ENCODE measurements around the gene ALX4.

Gene ALX4

DNA sequence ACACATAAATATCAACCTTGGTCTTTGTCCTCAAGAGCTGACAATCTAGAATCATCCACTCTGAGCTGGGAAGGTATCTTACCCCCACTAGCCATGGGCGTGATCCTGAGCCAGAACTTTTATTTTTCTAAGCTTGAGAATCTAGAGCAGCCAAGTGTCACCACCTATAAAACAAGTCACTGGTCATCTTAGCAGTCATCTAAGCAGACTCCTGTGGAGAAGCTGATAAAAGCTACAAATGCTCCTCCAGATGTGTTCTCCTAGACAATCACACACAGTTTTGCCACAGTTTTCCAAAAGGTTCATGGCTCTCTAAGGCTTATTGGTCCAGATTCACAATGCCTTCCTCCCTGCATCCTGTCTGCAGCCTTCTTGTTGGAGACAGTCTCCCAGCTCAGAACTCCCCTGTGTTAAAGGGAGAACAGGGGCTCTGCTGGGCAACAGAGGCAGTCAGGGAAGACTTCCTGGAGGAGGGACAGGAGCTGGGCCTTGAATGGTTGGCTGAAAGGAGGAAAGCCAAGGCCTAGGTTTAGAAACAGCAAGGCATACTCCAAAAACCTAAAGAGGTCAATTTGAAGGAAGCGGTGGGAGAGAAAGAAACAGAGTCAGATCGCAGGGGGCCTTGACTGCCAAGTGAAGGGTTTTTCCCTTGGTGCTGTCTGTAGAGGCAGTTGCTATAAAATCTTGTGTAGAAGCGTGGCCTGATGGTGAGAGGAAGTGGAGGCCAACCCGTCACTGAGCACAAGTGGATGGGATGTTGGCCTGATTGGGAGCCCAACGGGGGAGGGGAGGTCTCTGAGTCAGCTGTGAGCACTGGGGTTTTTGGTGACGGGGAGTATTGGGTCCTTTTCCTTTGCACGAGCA, 42.0 kb downstream of the ALX4 start:
- DNase-seq (ENCODE audit: low read depth) = no peak

DNA sequence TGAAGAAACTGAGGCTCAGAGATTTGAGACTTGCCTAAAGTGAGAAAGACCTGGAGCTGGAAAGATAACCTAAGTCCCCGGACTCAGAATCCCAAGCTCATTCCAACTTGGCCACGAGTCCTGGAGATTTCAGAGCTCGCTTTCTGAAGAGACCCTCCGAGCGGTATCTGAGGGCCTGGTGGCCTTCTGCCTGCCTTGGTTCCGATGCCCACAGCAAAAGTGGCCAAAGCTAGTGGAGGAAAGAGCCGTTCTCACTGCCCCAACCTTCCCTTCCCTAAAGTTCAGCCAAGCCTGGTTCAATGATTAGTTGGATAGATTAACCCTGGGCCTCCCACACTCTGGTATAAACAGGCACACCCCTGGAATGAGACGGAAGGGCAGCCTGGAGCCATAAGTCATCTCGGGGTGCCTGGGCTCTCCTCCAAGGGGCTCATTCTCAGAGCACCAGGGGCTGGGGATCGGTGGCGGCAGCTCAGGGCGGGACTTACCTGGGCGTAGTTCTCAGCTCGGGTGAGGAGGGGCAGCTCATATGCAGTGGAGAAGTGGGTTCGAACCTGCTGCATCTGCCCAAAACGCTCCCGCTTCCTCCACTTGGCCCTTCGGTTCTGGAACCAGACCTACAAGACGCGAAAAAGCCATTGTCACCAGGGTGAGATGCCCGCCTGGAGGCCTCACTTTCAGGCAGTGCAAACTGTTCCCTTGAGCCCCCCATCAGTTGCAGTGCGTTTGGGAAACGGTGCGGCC, 42.8 kb downstream of the ALX4 start:
- DNase-seq (ENCODE audit: low read depth) = no peak

DNA sequence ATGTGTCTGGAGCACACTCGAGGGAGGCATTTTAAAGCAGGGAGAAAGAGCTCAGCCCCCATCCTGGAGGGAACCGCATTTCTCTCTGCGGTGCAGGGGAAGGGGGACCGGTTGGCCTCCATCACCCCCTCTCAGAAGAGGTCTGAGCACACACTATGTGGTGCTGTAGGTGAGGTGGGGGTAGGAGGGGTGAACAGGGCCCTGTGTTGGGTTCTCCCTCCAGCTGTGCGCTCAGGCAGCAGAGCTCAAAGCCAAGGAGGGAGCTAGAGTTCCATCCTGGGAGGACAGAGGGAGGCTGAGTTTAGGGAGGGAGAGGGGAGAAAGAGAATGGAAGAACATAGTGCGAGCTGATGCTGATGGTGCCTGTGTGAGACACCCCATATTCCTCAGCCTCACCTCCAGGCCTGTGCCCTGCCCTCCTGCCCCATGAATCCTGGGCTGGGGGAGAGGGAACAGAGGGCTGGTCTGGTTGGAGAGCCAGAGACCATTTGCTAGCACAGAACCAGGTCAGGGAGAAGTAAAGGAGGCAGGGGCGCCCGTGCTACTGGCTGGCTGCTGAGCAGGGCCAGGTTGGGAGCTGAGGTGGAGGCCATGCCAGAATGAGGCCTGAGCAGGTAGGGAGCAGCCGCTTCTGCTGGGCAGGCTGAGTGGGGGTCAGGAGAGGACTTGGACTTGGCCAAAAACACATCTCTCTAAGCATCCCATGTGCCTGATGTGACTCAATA, 43.7 kb downstream of the ALX4 start:
- DNase-seq (ENCODE audit: low read depth) = no peak

DNA sequence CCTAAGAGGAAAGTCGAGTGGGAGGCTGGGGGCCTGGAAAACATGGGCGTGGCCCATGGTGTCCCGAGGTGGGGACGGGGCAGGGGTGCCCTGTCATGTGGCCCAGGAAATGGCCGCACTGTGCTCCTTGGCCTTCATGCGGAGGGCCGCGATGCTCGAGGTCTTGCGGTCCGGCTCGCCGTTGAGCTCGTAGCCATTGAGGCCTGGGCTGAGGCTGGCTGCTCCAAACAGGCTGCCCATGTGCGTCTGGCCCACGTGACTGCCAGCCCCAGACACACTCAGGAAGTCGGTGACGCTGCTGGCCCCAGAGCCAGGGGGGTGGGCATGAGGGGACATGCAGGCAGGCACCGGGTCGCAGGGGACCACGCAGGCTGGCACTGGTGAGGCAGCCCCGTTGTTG, 45.2 kb downstream of the ALX4 start:
- DNase-seq (ENCODE audit: low read depth) = no peak

DNA sequence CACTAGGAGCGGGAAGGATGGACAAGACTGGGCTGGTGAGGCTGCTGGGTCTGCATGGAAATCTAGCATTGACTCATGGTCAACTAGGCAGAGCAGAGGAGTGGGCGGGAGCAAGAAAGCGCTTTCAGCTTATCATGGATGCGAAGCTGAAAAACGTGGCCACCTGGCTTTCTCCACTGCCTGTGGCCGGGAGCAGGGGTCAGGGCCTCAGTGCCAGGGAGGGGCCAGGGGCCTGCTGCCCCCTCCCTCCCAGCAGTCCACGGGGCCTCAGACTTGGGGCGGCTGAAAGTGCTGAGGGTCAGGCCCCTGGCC, 45.5 kb downstream of the ALX4 start:
- no peak for DNase-seq (ENCODE audit: low read depth)

DNA sequence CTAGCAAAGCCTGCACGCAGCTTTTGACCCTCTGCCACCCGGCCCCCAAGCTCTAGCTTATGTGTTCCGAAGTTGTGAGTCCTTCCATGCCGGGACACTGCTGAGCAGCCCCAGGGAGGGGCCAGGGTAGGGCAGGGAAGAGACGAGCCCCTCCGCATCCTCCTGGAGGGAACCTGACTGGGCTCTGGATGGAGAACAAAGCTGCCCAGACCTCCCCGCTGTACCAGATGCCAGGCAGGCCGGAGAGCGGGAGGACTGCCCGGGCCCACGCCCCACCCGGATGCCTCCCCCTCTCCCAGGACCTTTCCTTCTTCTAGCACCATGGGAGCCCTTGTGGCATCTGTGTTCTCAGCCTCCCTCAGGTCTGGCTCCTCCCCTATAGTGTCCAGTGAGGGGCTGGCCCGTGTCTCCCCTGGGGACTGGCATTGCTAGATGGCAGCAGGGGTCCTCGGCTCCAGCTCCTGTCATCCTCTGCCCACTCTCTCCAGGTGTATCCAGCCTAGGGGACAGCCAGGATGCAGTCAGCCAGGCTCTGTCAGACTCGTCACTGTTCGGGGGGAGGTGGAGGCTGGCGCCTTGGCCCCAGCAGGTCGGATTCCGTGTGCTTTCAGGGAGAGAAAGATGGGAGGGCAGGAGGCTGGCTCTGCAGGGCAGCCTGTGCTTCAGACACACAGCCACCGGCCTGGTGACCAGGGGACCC, 46.1 kb downstream of the ALX4 start:
- DNase-seq (ENCODE audit: low read depth) = no peak

DNA sequence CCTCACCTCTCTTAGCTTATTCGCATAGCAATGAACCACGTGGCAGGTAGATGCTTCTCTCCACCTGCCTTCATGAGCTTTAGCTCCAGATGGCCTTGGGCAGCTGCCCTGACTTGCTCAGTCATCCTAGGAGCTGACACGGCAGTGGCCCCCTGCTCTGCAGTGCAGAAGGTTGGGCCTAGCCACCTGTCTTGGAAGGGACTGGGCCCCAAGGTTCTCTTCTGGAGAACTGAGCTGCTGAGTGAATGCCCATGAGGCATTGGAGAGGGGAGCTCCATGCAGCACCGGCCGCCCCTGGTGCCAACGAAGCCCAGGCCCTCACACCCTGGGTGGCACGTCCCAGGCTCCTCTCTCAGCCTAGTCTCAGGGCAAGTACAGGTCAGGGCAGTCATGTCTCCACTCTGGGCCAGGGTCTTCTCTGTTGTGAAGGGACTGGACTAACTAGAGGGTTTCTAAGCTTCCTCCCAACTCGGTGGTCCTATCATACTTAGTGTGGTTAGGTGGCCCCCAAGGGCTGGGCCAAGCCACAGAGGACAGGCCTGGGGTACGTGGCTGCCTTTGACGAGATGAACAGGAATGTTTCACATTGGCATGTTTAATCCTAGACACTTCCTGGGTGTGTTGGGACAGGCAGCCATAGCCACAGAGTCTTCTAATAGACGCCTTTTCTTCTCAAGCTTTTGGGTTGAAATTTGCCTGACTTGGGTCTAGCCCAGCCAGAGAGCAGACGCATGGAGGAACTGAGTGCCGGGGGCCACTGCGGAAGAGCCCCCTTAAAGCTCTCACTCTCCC, 47.9 kb downstream of the ALX4 start:
- DNase-seq (ENCODE audit: low read depth) = no peak

DNA sequence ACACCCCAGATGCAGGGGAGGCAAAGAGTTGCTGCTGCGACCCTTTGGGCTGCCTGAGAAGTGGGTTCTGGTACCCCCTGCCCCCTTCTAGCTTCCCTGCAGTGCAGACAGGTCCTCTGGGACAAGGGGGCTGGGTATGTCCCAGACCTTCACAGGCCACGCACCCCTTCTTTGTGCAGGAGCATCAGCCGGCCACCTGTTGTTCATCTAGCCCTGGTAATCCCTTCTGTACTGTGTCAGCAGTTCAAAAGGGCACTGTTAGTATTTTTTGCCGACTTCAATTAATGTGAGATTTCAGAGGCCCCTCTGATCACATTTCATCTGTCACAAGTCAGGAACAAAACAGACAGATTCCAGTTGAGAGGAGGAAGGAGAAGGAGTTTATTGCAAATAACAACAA, 49.9 kb downstream of the ALX4 start:
- no peak for DNase-seq (ENCODE audit: low read depth)

DNA sequence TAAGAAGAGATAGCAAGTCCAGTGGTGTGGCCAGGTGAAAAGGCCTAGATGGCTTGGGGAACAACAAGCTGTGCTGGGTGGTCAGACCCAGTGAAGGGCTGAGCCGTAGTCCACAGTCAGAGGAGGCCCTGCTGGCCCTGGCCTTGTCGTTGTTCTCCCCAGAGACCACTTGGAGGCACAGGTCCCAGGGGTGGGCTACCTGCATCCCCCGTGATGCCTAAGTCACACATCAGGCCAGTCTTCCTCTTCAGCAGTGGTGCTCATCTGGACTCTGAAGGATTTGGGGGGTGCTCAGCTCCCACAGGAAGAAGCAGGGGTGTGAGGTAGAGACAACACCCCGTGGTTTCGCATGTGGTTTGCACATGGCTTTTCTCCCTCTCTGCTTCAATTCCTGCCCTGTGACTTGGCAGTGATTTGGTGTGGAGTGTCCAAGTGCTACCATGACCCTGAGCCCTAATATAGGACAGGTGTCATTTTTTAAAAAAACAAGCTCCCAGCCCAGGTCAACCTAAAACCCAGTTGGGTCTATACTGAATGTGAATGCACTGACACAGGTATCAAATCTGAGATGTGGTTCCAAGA, 51.0 kb downstream of the ALX4 start:
- DNase-seq (ENCODE audit: low read depth) = no peak

DNA sequence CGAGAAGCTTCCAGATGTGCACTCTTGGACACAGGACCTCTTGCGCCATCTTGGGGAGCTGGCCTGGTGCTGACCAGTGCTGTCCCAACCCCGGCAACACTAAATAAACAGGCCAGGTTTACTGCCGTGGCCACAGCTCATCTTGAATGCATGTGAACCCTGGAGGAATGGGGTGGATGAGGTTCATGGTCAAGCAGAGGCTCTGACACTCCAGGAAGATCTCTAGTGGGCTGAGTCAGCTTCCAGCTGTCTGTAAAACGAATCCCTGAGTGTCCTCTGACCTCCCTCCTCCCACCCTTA, 51.8 kb downstream of the ALX4 start:
- no peak for DNase-seq (ENCODE audit: low read depth)

DNA sequence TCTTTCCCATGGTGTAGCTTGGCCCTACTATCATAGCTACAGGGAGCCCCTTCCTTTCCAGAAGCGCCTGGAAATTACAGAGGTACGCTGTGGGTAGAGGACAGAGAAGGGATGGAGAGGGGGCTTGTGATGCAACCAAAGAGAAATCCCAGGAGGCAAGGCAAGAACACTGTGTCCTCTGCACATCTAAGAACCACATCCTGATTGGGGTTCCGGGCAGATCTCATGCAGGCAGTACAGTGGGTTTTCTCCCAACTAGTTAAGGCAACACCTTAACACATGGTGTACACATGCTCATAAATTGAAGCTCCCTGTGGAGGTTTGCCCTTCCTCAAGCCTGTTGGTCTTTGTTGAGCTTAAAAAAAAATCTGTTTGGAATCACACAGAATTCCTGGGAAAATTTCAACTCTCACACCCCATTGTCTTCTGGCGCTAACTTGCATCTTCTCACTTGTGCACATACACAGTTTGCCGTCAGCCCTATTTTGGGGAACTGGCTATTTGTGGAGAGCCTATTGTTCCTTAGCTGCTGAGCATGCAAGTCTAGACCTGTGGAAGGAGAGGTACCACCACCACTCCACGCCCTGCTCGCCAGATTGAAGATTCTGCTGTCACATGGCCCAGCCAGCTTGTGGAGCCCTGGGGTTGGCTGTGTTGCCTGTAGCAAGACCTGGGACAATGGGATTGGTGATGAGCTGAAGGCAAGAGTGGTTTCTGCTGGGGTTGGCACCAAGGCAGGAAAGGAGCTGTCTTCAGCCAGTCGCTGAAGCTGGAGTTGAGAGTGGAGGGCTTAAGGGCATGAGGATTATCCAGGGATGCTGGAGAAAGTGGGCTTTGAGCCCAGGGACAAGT, 52.4 kb downstream of the ALX4 start:
- no peak for DNase-seq (ENCODE audit: low read depth)

DNA sequence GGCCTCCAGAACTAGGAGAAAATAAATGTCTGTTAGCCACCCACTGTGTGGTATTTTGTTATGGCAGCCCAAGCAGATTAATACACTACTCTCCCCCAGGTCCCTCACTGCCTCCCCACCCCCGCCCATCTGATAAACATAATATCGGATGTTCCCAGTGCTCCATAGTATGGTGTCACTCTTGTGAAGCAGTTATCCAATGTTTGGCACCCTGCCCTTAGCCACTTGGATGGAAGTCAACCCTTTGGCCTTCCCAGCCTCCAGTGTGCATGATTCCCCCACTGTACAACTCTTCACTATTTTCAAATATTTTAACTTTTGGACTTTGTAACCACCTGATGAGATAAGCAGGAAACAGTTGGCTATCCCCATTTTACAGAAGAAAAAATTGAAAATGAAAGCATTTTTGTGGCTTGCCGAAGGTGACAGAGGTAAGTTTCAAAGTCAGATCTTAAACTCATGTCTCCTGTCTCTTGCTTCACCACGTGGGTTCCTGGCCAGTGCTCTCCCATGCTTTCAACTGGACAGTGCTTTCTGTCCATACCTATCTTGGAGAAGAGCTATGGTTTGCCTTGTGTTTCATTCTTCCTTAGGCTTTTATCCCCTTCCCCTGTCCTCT, 53.2 kb downstream of the ALX4 start:
- no peak for DNase-seq (ENCODE audit: low read depth)

DNA sequence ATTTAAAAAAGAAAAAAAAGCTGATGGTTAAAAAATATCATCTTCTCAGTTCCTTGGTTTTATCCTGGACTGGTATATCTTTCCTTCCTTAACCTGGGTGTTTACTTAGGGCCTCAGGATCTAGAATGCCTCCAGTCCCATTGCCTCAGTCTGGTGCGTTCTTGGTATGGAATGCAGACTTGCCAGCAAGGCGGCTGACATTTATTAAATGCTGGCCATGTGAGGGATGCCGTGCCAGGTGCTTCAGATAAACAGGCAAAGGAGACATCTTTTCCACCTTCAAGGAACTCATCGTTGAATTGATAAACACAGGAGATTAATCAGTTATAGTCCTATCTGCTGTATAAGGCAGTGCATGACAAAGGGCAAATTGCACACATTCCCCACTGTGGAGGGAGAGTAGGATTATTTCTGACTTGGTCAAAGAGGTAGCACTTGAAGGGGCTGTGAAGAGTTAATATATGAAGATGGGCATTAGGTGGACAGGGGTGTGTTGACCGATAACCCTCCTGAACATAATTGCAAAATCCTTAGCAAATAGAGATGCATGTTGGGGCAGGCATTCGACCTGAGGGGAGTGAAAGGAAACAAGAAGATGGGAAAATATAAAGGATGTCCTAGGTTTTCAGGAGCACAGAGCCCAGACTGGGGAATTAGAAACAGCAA, 54.4 kb downstream of the ALX4 start:
- no peak for DNase-seq (ENCODE audit: low read depth)

DNA sequence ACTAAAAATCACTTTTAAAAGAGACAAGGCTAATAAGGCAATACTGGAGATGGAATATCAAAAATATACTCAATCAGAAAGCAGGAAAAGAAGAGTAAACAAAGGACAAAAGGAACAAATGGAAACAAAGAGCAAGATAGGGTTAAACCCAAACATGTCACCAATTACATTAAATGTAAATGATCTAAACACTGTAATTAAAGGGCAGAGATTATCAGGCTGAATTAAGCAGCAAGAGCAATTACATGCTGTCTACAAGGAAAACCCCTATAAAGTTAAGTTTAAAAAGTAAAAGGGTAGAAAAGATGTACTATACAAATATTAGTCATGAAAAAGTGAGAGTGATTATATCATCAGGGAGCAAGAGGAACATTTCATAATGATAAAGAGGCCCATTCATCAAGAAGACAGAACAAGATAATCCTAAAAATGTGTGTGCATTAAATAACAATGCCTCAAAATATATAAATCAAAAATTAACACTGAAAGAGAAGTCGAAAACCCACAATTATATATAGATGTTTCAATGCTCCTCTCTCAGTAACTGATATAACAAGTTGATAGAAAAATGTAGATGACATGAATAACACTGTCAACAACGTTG, 56.8 kb downstream of the ALX4 start:
- no peak for DNase-seq (ENCODE audit: low read depth)

DNA sequence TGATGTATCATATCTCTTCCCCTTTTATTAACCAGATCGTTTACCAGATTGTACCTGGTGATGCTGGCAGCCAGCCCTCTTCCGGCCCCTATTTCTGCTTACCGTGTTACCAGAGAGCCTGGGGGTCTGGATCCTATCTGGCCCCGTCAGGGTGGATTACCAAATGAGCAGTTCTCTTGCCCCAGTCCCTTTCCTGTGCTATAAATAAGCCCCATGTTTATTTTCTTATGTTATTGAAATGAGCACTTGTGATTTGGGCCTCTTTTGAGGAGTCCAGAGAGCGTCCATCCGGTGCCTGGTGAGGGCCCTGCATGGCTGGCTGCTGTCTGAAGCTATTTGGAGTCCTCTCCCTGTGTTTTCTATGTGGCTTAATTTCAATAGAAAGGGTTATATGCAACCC, 59.5 kb downstream of the ALX4 start:
- no peak for DNase-seq (ENCODE audit: low read depth)

DNA sequence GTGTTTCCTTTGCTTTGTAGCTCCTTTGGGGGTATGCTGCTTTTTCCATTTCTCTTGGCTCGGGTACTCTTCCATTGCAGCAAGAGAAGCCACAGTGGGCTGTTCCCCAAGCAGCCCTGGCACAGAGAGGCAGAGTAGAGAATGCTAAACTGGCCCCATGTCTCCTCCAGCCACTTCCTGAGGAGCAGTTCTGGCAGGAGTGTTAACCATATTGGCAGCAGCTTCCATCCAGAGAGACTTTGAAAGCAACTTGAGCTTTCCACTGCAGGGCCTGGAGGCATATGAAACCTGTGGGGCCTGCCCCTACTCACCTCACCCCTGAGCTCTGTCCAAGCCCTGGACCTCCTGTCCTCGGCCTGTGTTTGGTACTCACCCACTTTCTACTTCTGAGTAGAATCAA, 61.8 kb downstream of the ALX4 start:
- DNase-seq (ENCODE audit: low read depth) = no peak

DNA sequence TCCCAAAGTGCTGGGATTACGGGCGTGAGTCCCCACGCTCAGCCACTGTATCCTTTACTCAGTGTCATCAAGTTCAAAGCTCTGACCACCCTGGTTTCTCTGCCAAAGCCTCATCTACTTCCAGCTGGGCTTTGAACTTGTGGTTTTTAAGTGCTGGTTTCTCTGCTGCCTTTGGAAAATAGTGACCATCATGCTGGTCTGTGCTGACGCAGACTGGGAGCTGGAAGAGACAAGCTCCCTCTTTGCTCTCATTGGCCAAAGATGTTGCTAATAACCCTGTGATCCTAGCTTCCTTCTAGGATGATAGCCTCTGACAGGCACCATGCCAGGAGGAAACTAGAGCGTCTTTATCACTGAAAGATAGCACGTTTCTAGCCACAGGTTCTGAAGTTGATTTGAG, 62.4 kb downstream of the ALX4 start:
- no peak for DNase-seq (ENCODE audit: low read depth)

DNA sequence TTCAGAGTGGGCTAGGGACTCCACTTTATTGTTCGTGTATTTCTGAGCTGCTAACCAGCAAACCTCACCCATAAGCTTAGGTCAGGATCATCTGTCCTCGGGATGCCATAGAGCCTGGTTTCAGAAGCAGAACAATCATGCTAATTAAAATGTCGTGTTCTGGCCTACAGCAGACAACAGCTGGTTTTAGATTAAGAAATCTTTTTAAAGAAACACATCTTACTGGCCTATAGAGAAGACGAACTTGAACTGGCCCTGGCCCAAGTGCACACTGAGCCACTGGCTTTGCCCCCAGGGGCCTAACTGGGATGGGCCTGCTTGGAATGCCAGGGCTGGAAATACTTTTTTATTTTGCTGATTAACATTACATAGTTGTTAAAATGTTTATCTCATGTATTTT, 63.2 kb downstream of the ALX4 start:
- no peak for DNase-seq (ENCODE audit: low read depth)
